Nephron progenitor cell (in vitro differentiated cells): ENCODE data around the gene RNPS1.

Source experiments
- DNase-seq: peaks from one replicate; pipeline ENCODE4 v3.0.0; 2021
- H3K27ac Mint-ChIP-seq: 2 replicates; pipeline ENCODE4 v1.8.0; 2021; ENCODE audit warnings: mild to moderate bottlenecking, moderate library complexity, mixed read lengths
- H3K27me3 Mint-ChIP-seq: 2 replicates; pipeline ENCODE4 v1.8.0; 2021; ENCODE audit warnings: mild to moderate bottlenecking, low read depth, mixed read lengths; ENCODE audit not compliant: poor library complexity
- H3K36me3 Mint-ChIP-seq: 2 replicates; pipeline ENCODE4 v1.8.0; 2021; ENCODE audit warnings: low read depth, mixed read lengths
- H3K4me1 Mint-ChIP-seq: 2 replicates; pipeline ENCODE4 v1.8.0; 2021; ENCODE audit warnings: mixed read lengths
- H3K4me3 Mint-ChIP-seq: 2 replicates; pipeline ENCODE4 v1.8.0; 2021; ENCODE audit warnings: mild to moderate bottlenecking, moderate library complexity, mixed read lengths
- H3K9me3 Mint-ChIP-seq: 2 replicates; pipeline ENCODE4 v1.8.0; 2021; ENCODE audit warnings: mild to moderate bottlenecking, moderate library complexity, mixed read lengths
- TF ChIP-seq, protein P1 (sequence below): fragments of 200-600 bp; sonication (generic); IDR thresholded peaks from 2 replicates; pipeline ENCODE4 v1.5.0; 2021; ENCODE audit warnings: antibody characterized with exemption

The RNPS1 gene

DNA sequence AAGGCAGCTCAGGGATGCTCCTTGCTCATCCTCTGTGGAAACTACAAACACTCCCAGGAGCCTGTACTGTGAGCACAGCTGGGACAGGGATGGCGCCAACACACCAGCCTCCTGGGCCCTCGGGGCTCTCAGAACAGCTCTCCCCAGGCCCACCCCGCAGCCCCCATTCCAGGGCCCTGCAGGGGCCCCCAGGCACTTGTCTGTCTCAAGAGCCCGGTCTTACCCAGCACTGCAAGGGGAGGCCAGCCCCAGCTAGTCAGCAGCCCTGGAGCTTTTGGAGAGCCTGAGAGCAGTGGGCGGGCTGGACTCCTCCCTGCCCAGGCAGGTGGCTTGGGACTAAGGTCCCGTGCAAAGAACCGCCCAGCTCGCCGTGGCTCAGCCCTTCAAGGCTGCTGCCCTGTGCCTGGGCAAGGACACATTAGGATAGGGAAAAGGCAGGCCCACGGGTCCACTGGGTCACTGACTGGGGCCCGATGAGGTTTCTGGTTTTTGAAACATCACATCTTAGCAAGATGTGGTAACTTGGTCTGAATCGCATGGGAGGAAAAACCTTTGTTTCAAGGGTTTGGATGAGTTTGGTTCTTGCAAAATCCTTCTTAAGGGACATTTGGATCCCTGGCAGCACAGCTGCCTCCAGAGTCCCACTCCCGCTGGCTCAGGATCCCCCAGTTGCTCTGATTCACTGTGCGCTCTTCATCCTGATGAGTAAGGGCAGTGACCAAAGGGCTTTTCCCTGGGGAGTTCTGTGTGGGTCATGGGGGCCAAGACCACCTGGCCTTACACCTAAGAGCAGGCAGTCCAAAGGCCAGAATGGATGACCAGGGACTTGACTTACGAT is 28.9 kb downstream of the RNPS1 start:
- H3K36me3 Mint-ChIP-seq, result peaks cover 14% of the 10 kb centered on the region
- no peaks in the 10 kb centered on the region for H3K4me1 Mint-ChIP-seq
- DNase-seq, result no peak
- no peak overlapping the region for H3K4me3 Mint-ChIP-seq
- TF ChIP-seq, protein P1, sequence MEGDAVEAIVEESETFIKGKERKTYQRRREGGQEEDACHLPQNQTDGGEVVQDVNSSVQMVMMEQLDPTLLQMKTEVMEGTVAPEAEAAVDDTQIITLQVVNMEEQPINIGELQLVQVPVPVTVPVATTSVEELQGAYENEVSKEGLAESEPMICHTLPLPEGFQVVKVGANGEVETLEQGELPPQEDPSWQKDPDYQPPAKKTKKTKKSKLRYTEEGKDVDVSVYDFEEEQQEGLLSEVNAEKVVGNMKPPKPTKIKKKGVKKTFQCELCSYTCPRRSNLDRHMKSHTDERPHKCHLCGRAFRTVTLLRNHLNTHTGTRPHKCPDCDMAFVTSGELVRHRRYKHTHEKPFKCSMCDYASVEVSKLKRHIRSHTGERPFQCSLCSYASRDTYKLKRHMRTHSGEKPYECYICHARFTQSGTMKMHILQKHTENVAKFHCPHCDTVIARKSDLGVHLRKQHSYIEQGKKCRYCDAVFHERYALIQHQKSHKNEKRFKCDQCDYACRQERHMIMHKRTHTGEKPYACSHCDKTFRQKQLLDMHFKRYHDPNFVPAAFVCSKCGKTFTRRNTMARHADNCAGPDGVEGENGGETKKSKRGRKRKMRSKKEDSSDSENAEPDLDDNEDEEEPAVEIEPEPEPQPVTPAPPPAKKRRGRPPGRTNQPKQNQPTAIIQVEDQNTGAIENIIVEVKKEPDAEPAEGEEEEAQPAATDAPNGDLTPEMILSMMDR, result no peak
- no peaks in the 10 kb centered on the region for H3K9me3 Mint-ChIP-seq
- no peak overlapping the region for H3K27ac Mint-ChIP-seq
- peaks cover 33% of the 10 kb centered on the region for H3K27me3 Mint-ChIP-seq

DNA sequence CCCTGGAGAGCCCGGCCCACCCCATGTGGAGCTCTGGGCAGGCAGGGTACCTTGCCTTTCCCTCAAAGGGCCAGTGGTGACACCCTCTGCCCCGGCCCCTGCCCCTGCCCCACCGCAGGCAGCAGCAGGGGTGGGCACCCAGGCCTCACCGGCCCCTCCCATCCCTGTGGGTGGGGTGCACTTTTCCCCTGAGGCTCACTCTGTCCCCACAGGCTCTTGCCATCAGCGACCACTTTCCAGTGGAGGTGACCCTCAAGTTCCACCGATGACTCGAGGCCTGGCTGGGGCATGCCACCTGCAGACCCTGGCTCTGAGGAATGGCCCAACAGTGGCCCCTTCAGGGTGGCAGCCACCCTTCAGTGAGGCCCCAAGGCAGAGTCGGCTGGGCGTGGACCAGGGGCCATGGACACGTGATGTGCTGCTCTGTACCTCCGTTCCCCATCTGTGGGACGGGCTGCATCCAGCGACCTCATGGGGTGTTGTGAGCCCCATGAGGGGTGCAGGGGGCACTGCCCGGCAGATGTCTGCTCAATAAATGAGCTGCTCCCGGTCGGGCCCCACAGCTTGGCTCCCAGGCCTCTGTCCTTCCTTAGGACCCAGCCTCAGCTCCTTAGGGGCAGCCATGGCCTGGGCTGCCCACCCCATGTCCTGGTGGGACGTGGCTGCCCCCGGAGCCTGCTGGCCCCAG is 29.6 kb downstream of the RNPS1 start:
- no peak for DNase-seq
- TF ChIP-seq, protein P1, result no peak
- Mint-ChIP-seq H3K4me3 (no peak overlapping the region), H3K27me3 (peaks cover 33% of the 10 kb centered on the region), H3K9me3 (no peaks in the 10 kb centered on the region), H3K27ac (no peak overlapping the region), H3K4me1 (no peaks in the 10 kb centered on the region), H3K36me3 (peaks cover 14% of the 10 kb centered on the region)

DNA sequence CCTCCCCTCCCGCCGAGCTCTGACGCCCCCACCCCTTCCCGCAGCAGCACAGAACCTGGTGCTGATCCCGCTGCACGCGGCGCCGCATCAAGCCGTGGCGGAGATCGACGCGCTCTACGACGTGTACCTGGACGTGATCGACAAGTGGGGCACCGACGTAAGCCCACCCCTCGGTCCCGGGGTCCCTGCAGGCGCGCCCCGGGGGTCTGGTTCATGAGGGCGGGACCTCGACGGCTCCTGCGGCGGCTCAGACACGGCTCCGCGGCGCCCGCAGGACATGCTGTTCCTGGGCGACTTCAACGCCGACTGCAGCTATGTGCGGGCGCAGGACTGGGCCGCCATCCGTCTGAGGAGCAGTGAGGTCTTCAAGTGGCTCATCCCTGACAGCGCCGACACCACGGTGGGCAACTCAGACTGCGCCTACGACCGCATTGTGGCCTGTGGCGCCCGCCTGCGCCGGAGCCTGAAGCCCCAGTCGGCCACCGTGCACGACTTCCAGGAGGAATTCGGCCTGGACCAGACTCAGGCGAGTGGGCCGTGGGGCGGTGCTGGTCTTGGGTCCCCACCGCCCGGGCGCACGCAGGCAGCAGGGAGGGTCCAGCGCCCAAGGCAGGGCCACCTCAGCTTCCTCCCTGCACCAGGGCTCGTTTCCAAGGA is 30.3 kb downstream of the RNPS1 start:
- DNase-seq, result peak; percentile 28
- Mint-ChIP-seq H3K27ac (no peak overlapping the region), H3K9me3 (no peaks in the 10 kb centered on the region), H3K4me3 (no peak overlapping the region), H3K27me3 (peaks cover 33% of the 10 kb centered on the region), H3K4me1 (no peaks in the 10 kb centered on the region), H3K36me3 (peaks cover 14% of the 10 kb centered on the region)
- TF ChIP-seq, protein P1, result no peak

DNA sequence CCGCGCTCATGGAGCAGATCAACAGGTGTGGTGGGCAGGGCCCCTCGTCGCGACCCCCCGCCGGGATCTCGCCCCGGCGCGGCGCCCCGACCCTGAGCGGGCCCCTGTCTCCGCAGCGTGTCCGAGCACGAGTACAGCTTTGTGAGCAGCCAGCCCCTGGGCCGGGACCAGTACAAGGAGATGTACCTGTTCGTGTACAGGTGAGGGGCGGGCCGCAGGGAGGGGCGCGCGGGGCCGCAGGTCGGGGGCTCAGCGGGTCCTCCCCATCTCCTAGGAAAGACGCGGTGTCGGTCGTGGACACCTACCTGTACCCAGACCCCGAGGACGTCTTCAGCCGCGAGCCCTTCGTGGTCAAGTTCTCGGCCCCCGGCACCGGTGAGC is 30.8 kb downstream of the RNPS1 start:
- DNase-seq, result no peak
- Mint-ChIP-seq H3K36me3 (peaks cover 8% of the 10 kb centered on the region), H3K27me3 (peaks cover 33% of the 10 kb centered on the region), H3K9me3 (no peaks in the 10 kb centered on the region), H3K4me1 (no peaks in the 10 kb centered on the region), H3K27ac (no peak overlapping the region), H3K4me3 (peak overlapping the region; percentile 54)
- TF ChIP-seq, protein P1, result no peak

DNA sequence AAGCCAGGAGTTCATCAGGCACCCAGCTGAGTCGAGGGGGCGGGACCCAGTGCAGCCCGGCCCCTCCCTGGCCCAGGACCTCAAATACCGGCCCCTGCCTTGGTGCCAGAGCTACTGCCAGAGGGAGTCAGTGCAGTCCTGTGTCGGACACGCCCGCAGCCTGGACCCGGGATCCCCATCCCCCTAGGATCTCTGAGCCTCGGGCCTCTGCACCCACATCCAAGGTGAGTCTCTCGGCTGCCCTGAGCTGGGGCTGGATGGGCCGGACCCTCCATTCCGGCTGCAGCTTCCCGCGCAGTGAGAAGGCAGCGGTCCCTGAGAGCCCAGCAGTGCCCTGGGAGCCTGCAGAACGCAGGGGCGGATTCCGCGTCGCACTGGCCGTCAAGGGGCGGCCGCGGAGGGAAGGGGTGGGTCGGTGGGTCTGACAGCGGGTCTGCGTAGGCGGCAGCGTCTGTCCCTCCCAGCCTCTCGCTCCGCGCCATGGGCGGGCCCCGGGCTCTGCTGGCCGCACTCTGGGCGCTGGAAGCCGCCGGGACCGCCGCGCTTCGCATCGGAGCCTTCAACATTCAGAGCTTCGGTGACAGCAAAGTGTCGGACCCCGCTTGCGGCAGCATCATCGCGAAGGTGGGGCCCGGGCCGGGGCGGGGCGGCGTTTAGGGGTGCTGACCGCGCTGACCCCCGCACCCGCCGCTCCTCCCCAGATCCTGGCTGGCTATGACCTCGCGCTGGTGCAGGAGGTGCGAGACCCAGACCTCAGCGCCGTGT is 31.4 kb downstream of the RNPS1 start, which contains the start of gene DNASE1L2:
Gene DNASE1L2, plus strand, starts transcription at position 108 of the 765 bp plus-strand sequence. Its CDS starts 373 bp downstream, at position 481.
- H3K4me1 Mint-ChIP-seq, result no peaks in the 10 kb centered on the region
- DNase-seq, result peak; percentile 74
- TF ChIP-seq, protein P1, result no peak
- H3K4me3 Mint-ChIP-seq, result peak within 1 kb of the TSS; percentile 54
- H3K27ac Mint-ChIP-seq, result no peak within 1 kb of the TSS
- H3K36me3 Mint-ChIP-seq, result peaks cover 7% of the 10 kb centered on the region
- peaks cover 33% of the 10 kb centered on the region for H3K27me3 Mint-ChIP-seq
- no peaks in the 10 kb centered on the region for H3K9me3 Mint-ChIP-seq
